Epithelial cell of esophagus (primary cell): ENCODE data around the gene CENPS.

Experiments
- DNase-seq: peaks from one replicate; pipeline ENCODE4 v3.0.0; 2010; ENCODE audit warnings: low read depth
- H3K4me3 ChIP-seq: 2 replicates; pipeline ENCODE4 v1.5.1; 2011; ENCODE audit warnings: mild to moderate bottlenecking, low read length, control low read depth
- TF ChIP-seq, protein P1 (sequence below): IDR thresholded peaks from 2 replicates; pipeline ENCODE4 v1.5.1; 2011; ENCODE audit warnings: low read depth, mild to moderate bottlenecking, low read length, control low read depth, inconsistent platforms; ENCODE audit not compliant: insufficient read depth; ENCODE audit errors: missing control alignments

CENPS gene

GRCh38 chr1:10480614-10481013 lies 50.4 kb downstream of the CENPS start:
- H3K4me3 ChIP-seq = no peak overlapping the region
- DNase-seq = no peak
- TF ChIP-seq, protein P1, sequence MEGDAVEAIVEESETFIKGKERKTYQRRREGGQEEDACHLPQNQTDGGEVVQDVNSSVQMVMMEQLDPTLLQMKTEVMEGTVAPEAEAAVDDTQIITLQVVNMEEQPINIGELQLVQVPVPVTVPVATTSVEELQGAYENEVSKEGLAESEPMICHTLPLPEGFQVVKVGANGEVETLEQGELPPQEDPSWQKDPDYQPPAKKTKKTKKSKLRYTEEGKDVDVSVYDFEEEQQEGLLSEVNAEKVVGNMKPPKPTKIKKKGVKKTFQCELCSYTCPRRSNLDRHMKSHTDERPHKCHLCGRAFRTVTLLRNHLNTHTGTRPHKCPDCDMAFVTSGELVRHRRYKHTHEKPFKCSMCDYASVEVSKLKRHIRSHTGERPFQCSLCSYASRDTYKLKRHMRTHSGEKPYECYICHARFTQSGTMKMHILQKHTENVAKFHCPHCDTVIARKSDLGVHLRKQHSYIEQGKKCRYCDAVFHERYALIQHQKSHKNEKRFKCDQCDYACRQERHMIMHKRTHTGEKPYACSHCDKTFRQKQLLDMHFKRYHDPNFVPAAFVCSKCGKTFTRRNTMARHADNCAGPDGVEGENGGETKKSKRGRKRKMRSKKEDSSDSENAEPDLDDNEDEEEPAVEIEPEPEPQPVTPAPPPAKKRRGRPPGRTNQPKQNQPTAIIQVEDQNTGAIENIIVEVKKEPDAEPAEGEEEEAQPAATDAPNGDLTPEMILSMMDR = no peak

DNA sequence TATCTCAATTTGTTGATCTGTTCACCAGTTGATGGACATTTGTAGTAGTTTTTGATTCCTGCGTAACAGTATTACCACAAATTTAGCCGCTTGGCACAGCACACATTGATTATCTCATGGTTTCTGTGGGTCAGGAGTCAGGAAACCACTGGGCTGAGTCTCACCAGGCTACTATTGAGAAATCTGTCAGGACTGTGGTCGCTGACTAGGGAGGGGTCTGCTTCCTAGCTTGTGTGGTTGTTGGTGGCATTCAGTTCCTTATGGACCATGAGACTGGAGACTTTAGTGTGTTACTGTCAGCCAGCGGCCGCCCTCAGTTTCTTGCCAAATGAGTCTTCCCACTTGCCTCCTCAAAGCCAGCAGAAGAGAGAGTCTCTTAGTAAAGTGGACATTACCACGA lies 54.3 kb downstream of the CENPS start:
- no peak for DNase-seq
- TF ChIP-seq, protein P1 = no peak
- no peak overlapping the region for H3K4me3 ChIP-seq

DNA sequence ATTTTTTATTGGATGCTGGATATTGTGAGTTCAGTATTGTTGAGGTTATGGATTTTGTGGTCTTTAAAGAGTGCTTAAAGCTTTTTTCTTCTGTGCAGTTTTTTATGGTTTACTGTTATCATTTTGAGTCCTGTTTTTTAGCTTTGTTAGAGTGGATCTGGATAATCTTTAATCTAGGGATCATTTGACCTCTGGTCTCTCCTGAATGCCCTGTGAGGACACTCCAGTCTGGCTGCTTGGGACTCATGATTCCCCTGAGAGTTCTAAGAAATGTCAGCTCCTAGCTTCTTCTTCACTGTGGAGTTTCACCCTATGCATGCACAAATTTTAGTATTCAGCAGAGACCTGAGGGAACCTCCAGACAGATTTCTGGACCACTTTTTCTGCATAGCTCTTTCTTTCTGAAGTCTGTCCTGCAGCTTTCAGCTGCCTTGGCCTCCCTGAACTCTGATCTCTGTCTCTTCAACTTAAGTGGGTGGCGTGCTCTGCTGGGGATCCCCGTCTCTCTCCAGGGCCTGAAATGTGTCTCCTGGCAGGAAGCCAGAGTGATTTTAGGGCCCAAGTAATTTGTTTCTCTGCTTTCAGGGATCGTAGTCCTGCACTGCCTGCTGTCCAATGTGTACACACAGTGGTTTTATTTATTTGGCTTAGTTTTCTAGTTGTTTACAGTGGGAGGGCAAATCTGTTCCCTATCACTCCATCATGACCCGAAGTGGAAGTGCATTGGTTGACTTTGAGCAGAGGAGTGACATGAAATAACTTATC lies 59.2 kb downstream of the CENPS start:
- TF ChIP-seq, protein P1 = no peak
- H3K4me3 ChIP-seq = no peak overlapping the region
- DNase-seq = no peak

- TF ChIP-seq, protein P1 = no peak
- no peak for DNase-seq
- no peak overlapping the region for H3K4me3 ChIP-seq
Measured at GRCh38 chr1:10490286-10490970, 60.2 kb downstream of the CENPS start.
